ENCODE measurements around the gene NLRP6.

Gene NLRP6

GRCh38 chr11:290621-291231, 12.5 kb downstream of the NLRP6 start:
- Histone ChIP-seq H3K4me3 (IDR thresholded peaks at IDR 0.05; ENCODE audit: insufficient read depth, low read depth, low read length) (no peak overlapping the region), H3K36me3 (ENCODE audit: insufficient read depth) (no peaks in the 10 kb centered on the region), H4K20me1 (ENCODE audit: insufficient read depth) (no peaks in the 10 kb centered on the region), H3K79me2 (ENCODE audit: insufficient read depth, low read depth) (no peaks in the 10 kb centered on the region), H3K27ac (no peak overlapping the region), H2AFZ (ENCODE audit: low read depth) (no peak overlapping the region), H3K9ac (no peak overlapping the region), H3K27me3 (ENCODE audit: insufficient read depth, low read depth) (peaks cover 12% of the 10 kb centered on the region), H3K4me1 (ENCODE audit: low read depth, poor library complexity, severe bottlenecking) (no peaks in the 10 kb centered on the region), H3K4me2 (no peak overlapping the region)
- TF ChIP-seq CTCF (conservative IDR thresholded peaks at IDR 0.05; ENCODE audit: low read depth, low read length): no peak

- Histone ChIP-seq H3K36me3 (ENCODE audit: insufficient read depth) (no peaks in the 10 kb centered on the region), H3K9ac (no peak overlapping the region), H3K4me3 (IDR thresholded peaks at IDR 0.05; ENCODE audit: insufficient read depth, low read depth, low read length) (no peak overlapping the region), H4K20me1 (ENCODE audit: insufficient read depth) (no peaks in the 10 kb centered on the region), H2AFZ (ENCODE audit: low read depth) (no peak overlapping the region), H3K27me3 (ENCODE audit: insufficient read depth, low read depth) (peaks cover 11% of the 10 kb centered on the region), H3K4me2 (no peak overlapping the region), H3K4me1 (ENCODE audit: low read depth, poor library complexity, severe bottlenecking) (no peaks in the 10 kb centered on the region), H3K27ac (no peak overlapping the region), H3K79me2 (ENCODE audit: insufficient read depth, low read depth) (no peaks in the 10 kb centered on the region)
- TF ChIP-seq CTCF (conservative IDR thresholded peaks at IDR 0.05; ENCODE audit: low read depth, low read length): no peak
These were observed 13.3 kb downstream of the NLRP6 start for GRCh38 chr11:291281-292210.

- no peak overlapping the region for H3K4me3 ChIP-seq (IDR thresholded peaks at IDR 0.05; ENCODE audit: insufficient read depth, low read depth, low read length)
- H4K20me1 ChIP-seq (ENCODE audit: insufficient read depth): no peaks in the 10 kb centered on the region
- H2AFZ ChIP-seq (ENCODE audit: low read depth): no peak overlapping the region
- H3K9ac ChIP-seq: no peak overlapping the region
- H3K27ac ChIP-seq: no peak overlapping the region
- H3K79me2 ChIP-seq (ENCODE audit: insufficient read depth, low read depth): no peaks in the 10 kb centered on the region
- no peak for TF ChIP-seq CTCF (conservative IDR thresholded peaks at IDR 0.05; ENCODE audit: low read depth, low read length)
- H3K36me3 ChIP-seq (ENCODE audit: insufficient read depth): no peaks in the 10 kb centered on the region
- H3K4me2 ChIP-seq: no peak overlapping the region
- peaks cover 5% of the 10 kb centered on the region for H3K4me1 ChIP-seq (ENCODE audit: low read depth, poor library complexity, severe bottlenecking)
- peaks cover 11% of the 10 kb centered on the region for H3K27me3 ChIP-seq (ENCODE audit: insufficient read depth, low read depth)
These were observed 14.3 kb downstream of the NLRP6 start for GRCh38 chr11:292211-293121.

- no peaks in the 10 kb centered on the region for H3K79me2 ChIP-seq (ENCODE audit: insufficient read depth, low read depth)
- H3K27ac ChIP-seq: no peak overlapping the region
- no peak overlapping the region for H2AFZ ChIP-seq (ENCODE audit: low read depth)
- no peaks in the 10 kb centered on the region for H3K36me3 ChIP-seq (ENCODE audit: insufficient read depth)
- no peak overlapping the region for H3K9ac ChIP-seq
- H3K4me1 ChIP-seq (ENCODE audit: low read depth, poor library complexity, severe bottlenecking): peaks cover 14% of the 10 kb centered on the region
- no peak overlapping the region for H3K4me2 ChIP-seq
- H3K4me3 ChIP-seq (IDR thresholded peaks at IDR 0.05; ENCODE audit: insufficient read depth, low read depth, low read length): no peak overlapping the region
- TF ChIP-seq CTCF (conservative IDR thresholded peaks at IDR 0.05; ENCODE audit: low read depth, low read length): no peak
- H4K20me1 ChIP-seq (ENCODE audit: insufficient read depth): no peaks in the 10 kb centered on the region
- peaks cover 2% of the 10 kb centered on the region for H3K27me3 ChIP-seq (ENCODE audit: insufficient read depth, low read depth)
These were observed 15.2 kb downstream of the NLRP6 start for GRCh38 chr11:293271-293851.
